ENCODE measurements around the gene IRF2.
"Not testable (repeated sequence)": the region's sequence is repeated elsewhere in the genome, so short reads cannot be mapped to it uniquely, and the experiment has no call there.

The IRF2 gene

GRCh38 chr4:184350964-184351363 lies 123.4 kb downstream of the IRF2 start:
- TF ChIP-seq, protein P1, sequence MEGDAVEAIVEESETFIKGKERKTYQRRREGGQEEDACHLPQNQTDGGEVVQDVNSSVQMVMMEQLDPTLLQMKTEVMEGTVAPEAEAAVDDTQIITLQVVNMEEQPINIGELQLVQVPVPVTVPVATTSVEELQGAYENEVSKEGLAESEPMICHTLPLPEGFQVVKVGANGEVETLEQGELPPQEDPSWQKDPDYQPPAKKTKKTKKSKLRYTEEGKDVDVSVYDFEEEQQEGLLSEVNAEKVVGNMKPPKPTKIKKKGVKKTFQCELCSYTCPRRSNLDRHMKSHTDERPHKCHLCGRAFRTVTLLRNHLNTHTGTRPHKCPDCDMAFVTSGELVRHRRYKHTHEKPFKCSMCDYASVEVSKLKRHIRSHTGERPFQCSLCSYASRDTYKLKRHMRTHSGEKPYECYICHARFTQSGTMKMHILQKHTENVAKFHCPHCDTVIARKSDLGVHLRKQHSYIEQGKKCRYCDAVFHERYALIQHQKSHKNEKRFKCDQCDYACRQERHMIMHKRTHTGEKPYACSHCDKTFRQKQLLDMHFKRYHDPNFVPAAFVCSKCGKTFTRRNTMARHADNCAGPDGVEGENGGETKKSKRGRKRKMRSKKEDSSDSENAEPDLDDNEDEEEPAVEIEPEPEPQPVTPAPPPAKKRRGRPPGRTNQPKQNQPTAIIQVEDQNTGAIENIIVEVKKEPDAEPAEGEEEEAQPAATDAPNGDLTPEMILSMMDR (IDR thresholded peaks at IDR 0.05; ENCODE audit: low read depth, low read length): no peak
- H3K4me3 ChIP-seq (ENCODE audit: low read depth, low read length): no peak overlapping the region

- H3K4me3 ChIP-seq (ENCODE audit: low read depth, low read length): no peak overlapping the region
- TF ChIP-seq, protein P1 (IDR thresholded peaks at IDR 0.05; ENCODE audit: low read depth, low read length): no peak
These were observed 124.0 kb downstream of the IRF2 start for GRCh38 chr4:184350213-184350817.

GRCh38 chr4:184349283-184350039 lies 124.9 kb downstream of the IRF2 start:
- TF ChIP-seq, protein P1 (IDR thresholded peaks at IDR 0.05; ENCODE audit: low read depth, low read length): no peak

GRCh38 chr4:184348311-184349233 lies 125.8 kb downstream of the IRF2 start:
- H3K4me3 ChIP-seq (ENCODE audit: low read depth, low read length): no peak overlapping the region

More at GRCh38 chr4:184349283-184350039, 124.9 kb downstream of the IRF2 start:
- no peak overlapping the region for H3K4me3 ChIP-seq (ENCODE audit: low read depth, low read length)

GRCh38 chr4:184347251-184348239 lies 126.8 kb downstream of the IRF2 start:
- TF ChIP-seq, protein P1 (IDR thresholded peaks at IDR 0.05; ENCODE audit: low read depth, low read length): no peak
- H3K4me3 ChIP-seq (ENCODE audit: low read depth, low read length): no peak overlapping the region

More at GRCh38 chr4:184348311-184349233, 125.8 kb downstream of the IRF2 start:
- TF ChIP-seq, protein P1 (IDR thresholded peaks at IDR 0.05; ENCODE audit: low read depth, low read length): no peak

GRCh38 chr4:184346682-184347081 lies 127.7 kb downstream of the IRF2 start:
- no peak overlapping the region for H3K4me3 ChIP-seq (ENCODE audit: low read depth, low read length)
- TF ChIP-seq, protein P1 (IDR thresholded peaks at IDR 0.05; ENCODE audit: low read depth, low read length): no peak

- not testable (repeated sequence) for H3K4me3 ChIP-seq (ENCODE audit: low read depth, low read length)
These were observed 128.1 kb downstream of the IRF2 start for GRCh38 chr4:184346273-184346672.

All from WI38 (cell line).